OCI-LY1 (cell line): Measurements from ENCODE around the gene KRTAP4-1.

Experiments
- EZH2 ChIP-seq: fragments of 200-600 bp; sonication (generic), shearing (Covaris generic); IDR thresholded peaks from 2 replicates; pipeline ENCODE4 v1.8.0; 2017; ENCODE audit warnings: borderline replicate concordance, mixed run types, mild to moderate bottlenecking, antibody characterized with exemption, low read length, moderate library complexity, mixed read lengths
- TF ChIP-seq, protein P1 (sequence below): fragments of 200-600 bp; sonication (generic), shearing (Covaris generic); IDR thresholded peaks from 2 replicates; pipeline ENCODE4 v1.5.1; 2017; ENCODE audit warnings: mild to moderate bottlenecking, antibody characterized with exemption, low read length, moderate library complexity, mixed read lengths

DNA sequence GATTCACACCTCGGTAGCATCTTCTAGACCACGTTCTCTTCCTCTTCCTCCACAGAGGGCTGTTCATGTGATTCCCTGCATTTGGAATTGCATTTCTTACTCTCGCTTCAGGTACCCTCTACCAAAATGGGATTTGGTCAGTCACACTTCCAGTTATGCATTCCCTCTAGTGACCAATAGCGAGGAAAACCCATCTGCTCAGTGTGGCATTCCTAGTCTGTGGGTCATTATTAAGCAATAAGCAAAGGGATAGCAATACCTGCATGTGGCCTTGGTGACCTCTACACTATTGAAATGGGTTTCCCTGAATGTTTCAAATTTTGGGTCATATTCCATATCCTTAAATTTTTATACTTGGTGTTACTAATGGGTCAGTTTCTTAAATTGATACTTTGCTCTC is 34.7 kb downstream of the KRTAP4-1 start:
- TF ChIP-seq, protein P1, sequence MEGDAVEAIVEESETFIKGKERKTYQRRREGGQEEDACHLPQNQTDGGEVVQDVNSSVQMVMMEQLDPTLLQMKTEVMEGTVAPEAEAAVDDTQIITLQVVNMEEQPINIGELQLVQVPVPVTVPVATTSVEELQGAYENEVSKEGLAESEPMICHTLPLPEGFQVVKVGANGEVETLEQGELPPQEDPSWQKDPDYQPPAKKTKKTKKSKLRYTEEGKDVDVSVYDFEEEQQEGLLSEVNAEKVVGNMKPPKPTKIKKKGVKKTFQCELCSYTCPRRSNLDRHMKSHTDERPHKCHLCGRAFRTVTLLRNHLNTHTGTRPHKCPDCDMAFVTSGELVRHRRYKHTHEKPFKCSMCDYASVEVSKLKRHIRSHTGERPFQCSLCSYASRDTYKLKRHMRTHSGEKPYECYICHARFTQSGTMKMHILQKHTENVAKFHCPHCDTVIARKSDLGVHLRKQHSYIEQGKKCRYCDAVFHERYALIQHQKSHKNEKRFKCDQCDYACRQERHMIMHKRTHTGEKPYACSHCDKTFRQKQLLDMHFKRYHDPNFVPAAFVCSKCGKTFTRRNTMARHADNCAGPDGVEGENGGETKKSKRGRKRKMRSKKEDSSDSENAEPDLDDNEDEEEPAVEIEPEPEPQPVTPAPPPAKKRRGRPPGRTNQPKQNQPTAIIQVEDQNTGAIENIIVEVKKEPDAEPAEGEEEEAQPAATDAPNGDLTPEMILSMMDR: no peak
- no peak for TF ChIP-seq EZH2
